Astrocyte (in vitro differentiated cells and primary cell): ENCODE measurements around the gene ARHGEF26. TPM values are rescaled to one million over a fixed set of nuclear protein-coding genes. Genes with fewer than 3 reads are reported as not detected.

Experiments
- DNase-seq: peaks from one replicate; pipeline ENCODE4 v3.0.0-alpha.2; 2010; ENCODE audit warnings: low read depth
- FAIRE-seq: peaks from 2 replicates; lab custom pipeline; 2011; peaks lifted over from hg19 to GRCh38; lab: Jason Lieb, UNC
- H2AFZ ChIP-seq: 2 replicates; pipeline ENCODE4 v1.6.0; 2012; ENCODE audit warnings: low read depth, low read length, inconsistent platforms
- H3K27ac ChIP-seq: 2 replicates; pipeline ENCODE4 v1.5.1; 2011; ENCODE audit warnings: low read depth, low read length, inconsistent platforms
- H3K27me3 ChIP-seq: 2 replicates; pipeline ENCODE4 v1.6.0; 2011; ENCODE audit warnings: low read length, inconsistent platforms; ENCODE audit not compliant: insufficient read depth
- H3K36me3 ChIP-seq: 2 replicates; pipeline ENCODE4 v1.5.1; 2011; ENCODE audit warnings: low read length, inconsistent platforms; ENCODE audit not compliant: insufficient read depth
- H3K4me1 ChIP-seq: 2 replicates; pipeline ENCODE4 v1.5.1; 2011; ENCODE audit warnings: low read length, inconsistent platforms; ENCODE audit not compliant: insufficient read depth
- H3K4me2 ChIP-seq: 2 replicates; pipeline ENCODE4 v1.6.0; 2012; ENCODE audit warnings: low read length, inconsistent platforms
- H3K4me3 ChIP-seq: 2 replicates; pipeline ENCODE4 v1.5.1; 2011; ENCODE audit warnings: low read depth, mild to moderate bottlenecking, low read length, inconsistent platforms; ENCODE audit not compliant: insufficient read depth
- H3K79me2 ChIP-seq: 2 replicates; pipeline ENCODE4 v1.6.0; 2012; ENCODE audit warnings: mild to moderate bottlenecking, low read length, inconsistent platforms; ENCODE audit not compliant: insufficient read depth
- H3K9ac ChIP-seq: 2 replicates; pipeline ENCODE4 v1.6.0; 2012; ENCODE audit warnings: mild to moderate bottlenecking, low read length, inconsistent platforms
- H3K9me3 ChIP-seq: 2 replicates; pipeline ENCODE4 v1.5.1; 2012; ENCODE audit warnings: low read depth, mild to moderate bottlenecking, low read length, inconsistent platforms; ENCODE audit not compliant: insufficient read depth
- H4K20me1 ChIP-seq: 2 replicates; pipeline ENCODE4 v1.6.0; 2012; ENCODE audit warnings: low read length, inconsistent platforms; ENCODE audit not compliant: insufficient read depth
- H3K27ac Mint-ChIP-seq: one replicate; pipeline ENCODE4 v1.8.0; 2021; ENCODE audit warnings: mild to moderate bottlenecking, mixed read lengths; ENCODE audit not compliant: unreplicated experiment
- H3K27me3 Mint-ChIP-seq: one replicate; pipeline ENCODE4 v1.8.0; 2021; ENCODE audit warnings: low read depth, mixed read lengths; ENCODE audit not compliant: unreplicated experiment
- H3K36me3 Mint-ChIP-seq: one replicate; pipeline ENCODE4 v1.8.0; 2021; ENCODE audit warnings: low read depth, mixed read lengths; ENCODE audit not compliant: unreplicated experiment
- H3K4me1 Mint-ChIP-seq: one replicate; pipeline ENCODE4 v1.8.0; 2021; ENCODE audit warnings: low read depth, mixed read lengths; ENCODE audit not compliant: unreplicated experiment
- H3K4me3 Mint-ChIP-seq: one replicate; pipeline ENCODE4 v1.8.0; 2021; ENCODE audit warnings: mild to moderate bottlenecking, moderate library complexity, mixed read lengths; ENCODE audit not compliant: unreplicated experiment
- H3K9me3 Mint-ChIP-seq: one replicate; pipeline ENCODE4 v1.8.0; 2021; ENCODE audit warnings: mild to moderate bottlenecking, mixed read lengths; ENCODE audit not compliant: unreplicated experiment
- EZH2 ChIP-seq: IDR thresholded peaks from 2 replicates; pipeline ENCODE4 v1.6.1; 2012; ENCODE audit warnings: mild to moderate bottlenecking, low read length, inconsistent platforms; ENCODE audit not compliant: insufficient read depth
- total RNA-seq: library from RNA; stranded (reverse); gene quantifications from 2 replicates; pipeline ENCODE4 v1.2.1, GENCODE V29; 2021
- TF ChIP-seq, protein P1 (sequence below): IDR thresholded peaks from 2 replicates; pipeline ENCODE4 v1.5.1; 2011; ENCODE audit warnings: low read depth, mild to moderate bottlenecking, inconsistent platforms, low read length, moderate library complexity; ENCODE audit not compliant: insufficient read depth

ARHGEF26 gene
- total RNA-seq, 1 donor from 2014 or later = 1.7 TPM

DNA sequence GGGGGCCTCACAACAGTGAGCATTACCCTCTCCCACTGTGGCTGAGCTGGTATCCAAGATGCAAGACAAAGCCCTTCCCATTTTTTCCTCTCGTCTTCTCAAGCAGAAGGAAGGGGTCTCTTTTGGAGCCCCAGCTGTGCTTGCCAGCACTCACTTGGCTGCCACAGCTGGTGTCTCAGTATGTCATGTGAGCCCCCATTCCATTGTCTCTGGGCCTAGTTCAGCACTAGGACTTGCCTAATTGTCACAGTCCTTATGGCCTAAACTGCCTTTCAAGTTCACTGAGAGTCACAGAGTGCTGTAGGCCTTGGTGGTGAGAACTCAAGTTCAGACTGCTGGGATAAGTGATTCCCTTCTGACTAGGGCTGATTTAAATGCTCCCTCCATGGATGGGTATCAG, 89.8 kb downstream of the ARHGEF26 start:
- Histone ChIP-seq H2AFZ (no peak overlapping the region), H3K27me3 (no peaks in the 10 kb centered on the region), H3K79me2 (no peaks in the 10 kb centered on the region), H3K9me3 (no peaks in the 10 kb centered on the region), H3K4me2 (no peak overlapping the region), H3K36me3 (no peaks in the 10 kb centered on the region), H4K20me1 (no peaks in the 10 kb centered on the region), H3K4me1 (no peaks in the 10 kb centered on the region), H3K9ac (no peak overlapping the region), H3K27ac (no peak overlapping the region), H3K4me3 (no peak overlapping the region)
- Mint-ChIP-seq H3K9me3 (peaks cover 3% of the 10 kb centered on the region), H3K4me1 (no peaks in the 10 kb centered on the region), H3K27me3 (no peaks in the 10 kb centered on the region), H3K27ac (no peak overlapping the region), H3K4me3 (no peak overlapping the region), H3K36me3 (peaks cover 7% of the 10 kb centered on the region)
- DNase-seq (no peak), FAIRE-seq (no peak)
- no peak for TF ChIP-seq EZH2
- TF ChIP-seq, protein P1, sequence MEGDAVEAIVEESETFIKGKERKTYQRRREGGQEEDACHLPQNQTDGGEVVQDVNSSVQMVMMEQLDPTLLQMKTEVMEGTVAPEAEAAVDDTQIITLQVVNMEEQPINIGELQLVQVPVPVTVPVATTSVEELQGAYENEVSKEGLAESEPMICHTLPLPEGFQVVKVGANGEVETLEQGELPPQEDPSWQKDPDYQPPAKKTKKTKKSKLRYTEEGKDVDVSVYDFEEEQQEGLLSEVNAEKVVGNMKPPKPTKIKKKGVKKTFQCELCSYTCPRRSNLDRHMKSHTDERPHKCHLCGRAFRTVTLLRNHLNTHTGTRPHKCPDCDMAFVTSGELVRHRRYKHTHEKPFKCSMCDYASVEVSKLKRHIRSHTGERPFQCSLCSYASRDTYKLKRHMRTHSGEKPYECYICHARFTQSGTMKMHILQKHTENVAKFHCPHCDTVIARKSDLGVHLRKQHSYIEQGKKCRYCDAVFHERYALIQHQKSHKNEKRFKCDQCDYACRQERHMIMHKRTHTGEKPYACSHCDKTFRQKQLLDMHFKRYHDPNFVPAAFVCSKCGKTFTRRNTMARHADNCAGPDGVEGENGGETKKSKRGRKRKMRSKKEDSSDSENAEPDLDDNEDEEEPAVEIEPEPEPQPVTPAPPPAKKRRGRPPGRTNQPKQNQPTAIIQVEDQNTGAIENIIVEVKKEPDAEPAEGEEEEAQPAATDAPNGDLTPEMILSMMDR = no peak

DNA sequence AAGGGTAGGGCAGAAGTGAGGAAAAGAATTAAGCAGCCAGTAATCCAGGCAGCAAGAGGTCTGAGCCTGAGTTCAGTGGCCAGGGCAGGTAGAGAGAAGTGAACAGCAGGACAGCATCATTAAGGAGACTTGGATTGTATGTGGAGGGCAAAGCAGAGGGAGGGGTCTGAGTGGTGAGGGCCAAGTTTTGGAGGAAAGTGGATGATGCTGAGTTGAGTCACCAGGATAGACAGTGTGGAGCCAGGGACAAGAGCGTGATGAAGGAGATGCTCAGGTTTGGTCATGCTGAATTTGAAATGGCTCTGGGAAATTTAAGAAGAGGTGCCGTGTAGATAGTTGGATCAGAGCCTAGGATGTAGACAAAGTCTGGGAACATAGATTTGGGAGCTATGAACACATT, 93.1 kb downstream of the ARHGEF26 start:
- peaks cover 3% of the 10 kb centered on the region for H3K9me3 Mint-ChIP-seq

DNA sequence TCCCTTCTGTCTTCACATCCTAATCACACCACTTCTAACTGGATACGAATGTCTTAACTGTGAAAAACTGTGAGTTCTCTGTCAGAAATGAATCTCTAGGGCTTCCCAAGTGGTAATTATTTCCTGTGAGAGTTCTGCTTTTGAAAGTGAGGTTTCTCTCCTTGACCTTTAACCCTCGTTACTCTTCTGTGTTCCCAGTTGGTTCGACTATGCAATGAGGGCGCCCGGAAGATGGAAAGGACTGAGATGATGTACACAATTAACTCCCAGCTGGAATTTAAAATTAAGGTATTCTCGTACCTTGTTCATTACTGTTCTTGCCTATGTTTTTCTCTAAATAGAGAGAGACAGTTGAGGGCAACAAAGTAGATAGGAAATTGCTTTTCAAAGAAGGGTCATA, 96.5 kb downstream of the ARHGEF26 start:
- H3K4me1 ChIP-seq = no peaks in the 10 kb centered on the region
- H3K27me3 ChIP-seq = no peaks in the 10 kb centered on the region
- Mint-ChIP-seq H3K36me3 (no peaks in the 10 kb centered on the region), H3K27me3 (no peaks in the 10 kb centered on the region), H3K4me1 (peaks cover 1% of the 10 kb centered on the region), H3K4me3 (no peak overlapping the region), H3K27ac (no peak overlapping the region), H3K9me3 (no peaks in the 10 kb centered on the region)
- TF ChIP-seq EZH2 = no peak
- TF ChIP-seq, protein P1 = no peak
- no peak overlapping the region for H3K9ac ChIP-seq
- no peak for DNase-seq
- no peaks in the 10 kb centered on the region for H4K20me1 ChIP-seq
- no peak overlapping the region for H3K4me3 ChIP-seq
- H3K9me3 ChIP-seq = no peaks in the 10 kb centered on the region
- H3K36me3 ChIP-seq = no peaks in the 10 kb centered on the region
- H3K27ac ChIP-seq = no peak overlapping the region
- FAIRE-seq = no peak
- H2AFZ ChIP-seq = no peak overlapping the region
- no peaks in the 10 kb centered on the region for H3K79me2 ChIP-seq
- no peak overlapping the region for H3K4me2 ChIP-seq

More for the DNA sequence above, 93.1 kb downstream of the ARHGEF26 start:
- no peak overlapping the region for H3K27ac ChIP-seq
- H3K4me1 ChIP-seq = no peaks in the 10 kb centered on the region
- no peaks in the 10 kb centered on the region for H3K79me2 ChIP-seq
- no peaks in the 10 kb centered on the region for H3K4me1 Mint-ChIP-seq
- H3K36me3 Mint-ChIP-seq = peaks cover 3% of the 10 kb centered on the region
- no peaks in the 10 kb centered on the region for H3K27me3 Mint-ChIP-seq
- H3K4me2 ChIP-seq = no peak overlapping the region
- no peak for FAIRE-seq
- no peak for TF ChIP-seq EZH2
- TF ChIP-seq, protein P1 = no peak
- H3K36me3 ChIP-seq = no peaks in the 10 kb centered on the region
- no peak overlapping the region for H3K4me3 Mint-ChIP-seq
- no peak overlapping the region for H2AFZ ChIP-seq
- no peaks in the 10 kb centered on the region for H4K20me1 ChIP-seq
- no peak overlapping the region for H3K9ac ChIP-seq
- no peaks in the 10 kb centered on the region for H3K9me3 ChIP-seq
- H3K27me3 ChIP-seq = no peaks in the 10 kb centered on the region
- no peak overlapping the region for H3K27ac Mint-ChIP-seq
- DNase-seq = peak; percentile 19
- no peak overlapping the region for H3K4me3 ChIP-seq
